Upper lobe of left lung (tissue), 4 donors: ENCODE measurements around the gene SIRPA.

ENCODE experiments used
- POLR2AphosphoS5 ChIP-seq, 2 donors: sonication (generic); formaldehyde crosslinking; IDR thresholded peaks; one replicate each; pipeline ENCODE4 v1.5.1; 2017; ENCODE audit warnings: antibody characterized with exemption in 2 of 2
- TF ChIP-seq, protein P1 (sequence below), 6 experiments: fragments of 450-650 bp in 4 of 6; fragments of 200-600 bp in 2 of 6; sonication (generic) in 2 of 6; IDR thresholded peaks; one replicate each; pipeline ENCODE4 v1.5.1; 2016 to 2019; ENCODE audit warnings: antibody characterized with exemption in 6 of 6

DNA sequence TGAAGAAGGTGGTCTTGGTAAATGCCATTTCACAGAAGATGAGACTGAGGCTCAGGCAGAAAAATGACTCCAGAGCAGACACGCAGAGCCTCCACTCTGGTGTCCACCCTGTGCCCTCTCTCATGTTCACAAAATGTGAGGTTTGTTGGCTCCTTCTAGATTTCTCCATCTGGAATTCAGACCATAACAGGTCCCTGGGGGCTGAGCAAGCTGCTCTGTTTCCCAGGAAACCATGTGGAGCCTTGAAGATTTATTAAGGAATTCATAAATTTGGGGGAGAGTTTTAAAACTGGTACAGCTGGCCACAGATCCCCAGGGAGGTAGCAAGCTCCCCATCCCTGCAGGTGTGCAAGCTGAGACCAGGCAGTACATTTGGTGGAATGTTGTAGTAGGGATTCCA, 38.8 kb upstream of the SIRPA start:
- TF ChIP-seq, protein P1, sequence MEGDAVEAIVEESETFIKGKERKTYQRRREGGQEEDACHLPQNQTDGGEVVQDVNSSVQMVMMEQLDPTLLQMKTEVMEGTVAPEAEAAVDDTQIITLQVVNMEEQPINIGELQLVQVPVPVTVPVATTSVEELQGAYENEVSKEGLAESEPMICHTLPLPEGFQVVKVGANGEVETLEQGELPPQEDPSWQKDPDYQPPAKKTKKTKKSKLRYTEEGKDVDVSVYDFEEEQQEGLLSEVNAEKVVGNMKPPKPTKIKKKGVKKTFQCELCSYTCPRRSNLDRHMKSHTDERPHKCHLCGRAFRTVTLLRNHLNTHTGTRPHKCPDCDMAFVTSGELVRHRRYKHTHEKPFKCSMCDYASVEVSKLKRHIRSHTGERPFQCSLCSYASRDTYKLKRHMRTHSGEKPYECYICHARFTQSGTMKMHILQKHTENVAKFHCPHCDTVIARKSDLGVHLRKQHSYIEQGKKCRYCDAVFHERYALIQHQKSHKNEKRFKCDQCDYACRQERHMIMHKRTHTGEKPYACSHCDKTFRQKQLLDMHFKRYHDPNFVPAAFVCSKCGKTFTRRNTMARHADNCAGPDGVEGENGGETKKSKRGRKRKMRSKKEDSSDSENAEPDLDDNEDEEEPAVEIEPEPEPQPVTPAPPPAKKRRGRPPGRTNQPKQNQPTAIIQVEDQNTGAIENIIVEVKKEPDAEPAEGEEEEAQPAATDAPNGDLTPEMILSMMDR (IDR thresholded peaks at IDR 0.05) = no peak
- no peak for TF ChIP-seq POLR2AphosphoS5 (IDR thresholded peaks at IDR 0.05)
